ENCODE measurements around the gene ELFN2.
A peak's percentile ranks its signal among the peaks of the same experiment; 100 is the strongest.

ELFN2 gene

DNA sequence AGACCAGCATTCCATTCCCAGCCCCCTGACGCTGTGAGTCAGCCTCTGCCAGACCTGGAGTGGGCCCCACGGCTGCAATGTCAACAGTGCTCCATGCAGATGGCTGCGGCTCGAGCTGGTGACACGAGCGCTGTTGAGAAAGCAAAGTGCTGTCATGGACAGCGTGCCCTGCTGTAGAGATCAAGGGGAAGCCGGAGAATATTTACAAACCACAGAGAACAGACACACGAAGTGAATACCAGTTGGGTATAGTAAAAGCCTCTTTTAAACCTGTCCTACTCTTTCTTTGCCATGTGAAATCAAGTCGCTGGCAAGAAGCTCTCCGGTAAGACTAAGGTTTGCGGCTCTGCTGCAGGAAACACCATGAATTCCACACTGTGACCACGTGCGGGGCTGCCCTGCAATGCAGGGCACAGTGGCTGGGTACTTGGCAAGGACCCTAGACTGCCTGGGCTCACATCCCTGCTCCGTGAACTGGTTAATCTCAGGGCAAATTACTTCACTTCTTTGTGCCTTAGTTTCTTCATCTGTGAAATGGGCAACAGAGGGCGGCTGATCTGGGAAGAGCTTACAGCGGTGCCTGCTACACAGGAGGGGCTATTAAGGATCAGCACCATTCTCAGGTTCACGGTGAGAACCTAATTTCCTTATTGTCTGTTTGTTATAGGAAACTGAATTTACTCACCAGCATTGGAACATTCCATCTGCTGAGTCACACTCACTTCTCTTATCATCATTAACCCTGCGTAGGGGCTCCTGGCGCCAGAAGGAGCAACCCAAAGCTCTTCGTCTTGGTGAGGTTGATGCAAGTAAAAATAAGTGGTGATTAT, 27.8 kb upstream of the ELFN2 start:
- no peak for DNase-seq

DNA sequence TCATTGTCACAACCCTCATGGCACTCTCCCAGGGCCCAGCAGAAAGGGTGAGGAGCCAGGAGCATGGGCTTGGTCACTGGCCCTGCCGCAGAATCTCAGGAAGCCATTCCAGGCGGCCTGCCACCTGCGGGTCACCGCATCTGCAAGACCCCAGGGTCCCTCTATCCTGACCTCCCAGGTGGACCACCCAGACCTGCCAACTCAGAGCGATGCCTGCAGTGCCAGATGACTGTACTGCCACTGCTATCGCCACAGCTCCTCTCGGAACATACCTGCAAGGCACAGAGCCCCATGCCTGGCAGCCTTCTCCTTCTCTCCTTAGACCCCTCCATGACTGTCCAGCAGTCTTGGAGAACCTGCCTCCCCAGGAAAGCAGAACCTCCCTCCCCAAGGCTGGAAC, 26.4 kb upstream of the ELFN2 start:
- no peak for DNase-seq

DNA sequence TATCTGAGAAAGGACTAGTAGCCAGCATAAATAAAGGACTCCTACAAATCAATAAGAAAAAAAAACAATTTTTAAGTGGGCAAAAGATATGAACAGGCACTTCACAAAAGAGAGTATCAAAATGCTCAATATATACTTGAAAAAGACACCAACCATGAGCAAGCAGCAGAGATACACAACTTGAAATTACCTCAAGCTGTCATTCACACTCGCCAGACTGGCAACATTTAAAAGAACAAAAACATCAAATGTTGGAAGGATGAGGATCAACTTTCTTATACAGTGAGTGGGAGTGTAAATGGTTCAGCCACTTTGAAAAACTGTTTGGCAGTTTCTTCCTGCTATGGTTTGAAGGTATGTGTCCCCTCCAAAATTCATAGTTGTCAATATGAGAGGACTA, 23.9 kb upstream of the ELFN2 start:
- no peak for DNase-seq

DNA sequence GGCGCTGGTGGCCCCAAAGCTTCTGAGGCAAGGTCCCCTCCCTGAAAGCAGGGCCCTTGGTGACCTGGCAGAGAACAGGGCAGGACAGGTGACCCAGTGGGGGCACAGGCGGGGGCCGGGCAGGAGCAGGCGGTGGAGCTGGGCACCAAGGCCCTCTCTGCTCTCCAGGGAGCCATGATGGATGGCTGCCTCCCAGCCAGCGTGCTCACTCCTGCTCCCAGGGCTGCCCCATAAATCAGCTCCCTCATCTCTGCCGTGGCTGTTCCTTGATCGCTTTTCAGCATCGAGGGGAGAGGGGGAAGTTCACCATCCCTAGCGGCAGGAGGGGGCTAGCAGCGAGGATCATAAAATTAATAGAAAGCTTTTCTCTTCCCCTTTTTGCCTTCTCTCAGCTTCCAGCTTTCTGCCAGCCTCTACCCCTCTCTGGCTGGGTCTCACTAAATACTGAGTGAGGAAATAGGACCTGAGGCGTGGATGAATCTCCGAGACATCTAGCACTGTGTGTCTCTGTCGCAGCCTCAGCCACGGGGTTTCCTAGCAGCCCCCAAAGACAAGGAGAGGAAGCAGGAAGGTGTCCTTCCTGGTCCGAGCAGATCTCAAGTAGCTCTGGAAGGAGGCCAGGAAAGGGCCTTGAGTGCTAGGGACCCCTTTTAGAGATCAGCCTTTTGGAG, 22.2 kb upstream of the ELFN2 start:
- peak; percentile 26 for DNase-seq

DNA sequence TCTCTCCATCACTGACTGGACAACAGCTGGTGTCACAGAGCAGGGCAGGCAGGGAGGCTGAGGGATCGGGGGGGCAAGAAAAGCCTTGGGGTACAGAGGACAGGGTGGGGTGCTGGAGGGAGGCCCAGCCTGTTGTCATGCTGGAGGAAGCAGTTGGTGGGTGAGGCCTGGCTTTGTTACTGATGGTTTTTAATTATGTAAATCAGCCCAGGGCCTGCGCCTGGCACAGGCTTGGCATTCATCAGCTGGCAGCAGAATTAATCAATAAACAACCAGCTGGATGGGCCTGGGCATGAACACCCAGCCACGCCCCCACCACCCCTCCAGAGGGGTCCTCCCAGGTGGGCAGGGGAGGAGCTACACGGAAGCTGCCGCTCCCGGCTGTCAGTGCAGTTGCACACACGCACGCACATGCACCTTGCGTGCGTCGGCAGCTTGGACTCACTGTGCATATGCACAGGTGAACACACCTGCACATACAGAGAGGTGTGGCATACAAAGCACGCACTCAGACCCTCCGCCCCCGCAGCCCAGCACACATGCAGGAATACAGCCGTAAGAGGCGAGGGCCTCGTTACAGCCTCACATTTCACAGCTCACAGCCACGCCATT, 21.3 kb upstream of the ELFN2 start:
- DNase-seq: peak; percentile 74

DNA sequence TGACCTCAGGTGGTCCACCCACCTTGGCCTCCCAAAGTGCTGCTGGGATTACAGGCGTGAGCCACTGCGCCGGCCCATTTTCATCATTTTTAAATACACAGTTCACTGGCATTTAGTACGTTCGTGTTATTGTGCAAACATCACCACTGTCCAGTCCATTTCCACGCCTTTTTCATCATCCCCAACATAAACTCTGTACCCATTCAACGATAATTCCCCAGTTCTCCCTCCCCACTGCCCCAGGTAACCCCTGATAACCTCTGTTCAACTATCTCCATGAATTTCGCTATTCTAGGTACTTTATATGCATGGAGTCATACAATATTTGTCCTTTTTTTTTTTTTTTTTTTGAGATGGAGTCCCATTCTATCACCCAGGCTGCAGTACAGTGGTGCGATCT, 18.2 kb upstream of the ELFN2 start:
- DNase-seq: no peak

DNA sequence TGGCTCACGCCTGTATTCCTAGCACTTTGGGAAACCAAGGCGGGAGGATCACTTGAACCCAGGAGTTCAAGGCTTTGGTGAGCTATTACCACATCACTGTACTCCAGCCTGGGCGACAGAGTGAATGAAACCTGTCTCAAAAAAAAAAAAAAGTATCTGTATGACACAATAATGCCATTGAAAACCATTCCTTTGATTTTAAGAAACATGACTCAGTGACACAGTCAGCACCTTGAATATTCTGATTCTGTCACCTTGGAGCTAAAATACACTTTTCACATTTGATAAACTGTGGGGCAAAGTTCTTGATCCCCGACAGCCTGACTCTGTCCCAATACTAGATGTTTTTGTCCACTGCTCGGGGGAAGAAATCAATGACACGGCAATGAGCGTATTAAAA, 16.7 kb upstream of the ELFN2 start:
- no peak for DNase-seq

DNA sequence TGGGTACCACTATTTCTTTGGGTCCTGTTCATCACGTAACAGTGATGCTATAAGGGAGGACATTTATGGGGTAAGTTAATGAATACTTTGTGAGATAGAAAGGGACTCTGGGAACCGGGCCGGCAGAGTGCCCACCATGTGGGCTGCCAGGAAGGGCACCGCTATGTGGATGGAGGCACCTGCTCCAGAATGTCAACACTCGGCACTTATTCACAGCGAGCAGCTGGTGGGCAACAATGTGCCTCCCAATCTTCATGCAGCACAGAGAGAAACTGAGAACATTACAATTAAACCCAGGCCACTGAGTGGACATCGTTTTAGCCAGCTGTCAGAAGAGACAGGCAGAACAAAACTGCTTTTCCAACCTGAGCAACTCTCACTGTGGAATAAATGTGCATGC, 15.8 kb upstream of the ELFN2 start:
- no peak for DNase-seq

DNA sequence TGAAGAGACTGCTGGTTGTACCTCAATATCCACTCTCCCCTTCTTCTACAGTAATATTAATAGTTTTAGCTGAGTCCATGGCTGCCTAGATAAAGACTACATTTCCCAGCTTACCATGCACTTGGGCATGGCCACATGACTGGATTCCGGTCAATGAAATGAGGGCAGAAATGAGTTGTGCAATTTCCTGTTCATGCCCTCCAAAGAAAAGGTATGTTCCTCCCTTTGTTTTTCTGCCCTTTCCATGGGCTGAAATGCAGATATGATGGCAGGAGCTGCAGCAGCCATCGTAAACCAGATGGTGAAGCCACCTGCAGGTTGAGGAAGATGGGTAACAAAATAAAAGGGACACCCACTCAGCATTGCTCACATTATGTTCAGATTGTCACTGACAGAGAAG, 15.3 kb upstream of the ELFN2 start:
- no peak for DNase-seq

DNA sequence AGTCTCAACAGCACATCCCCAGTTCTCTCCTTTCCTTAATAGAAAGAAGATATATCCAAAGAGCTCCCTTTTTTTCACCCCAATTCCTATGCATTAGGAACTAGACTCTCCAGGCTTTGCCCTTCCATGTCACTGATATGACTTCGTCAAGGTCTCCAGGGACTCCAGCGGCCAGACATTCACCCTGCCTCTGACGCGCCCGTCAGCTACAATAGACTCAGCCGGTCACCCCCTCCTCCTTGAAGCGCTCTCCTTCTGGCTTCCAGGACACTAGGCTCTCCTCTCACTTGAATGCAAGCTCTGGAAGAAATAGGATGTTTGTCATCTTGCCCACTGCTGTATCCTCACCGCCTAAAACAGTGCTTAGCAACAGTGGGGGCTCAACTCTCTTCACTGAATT, 14.9 kb upstream of the ELFN2 start:
- DNase-seq: peak; percentile 16

DNA sequence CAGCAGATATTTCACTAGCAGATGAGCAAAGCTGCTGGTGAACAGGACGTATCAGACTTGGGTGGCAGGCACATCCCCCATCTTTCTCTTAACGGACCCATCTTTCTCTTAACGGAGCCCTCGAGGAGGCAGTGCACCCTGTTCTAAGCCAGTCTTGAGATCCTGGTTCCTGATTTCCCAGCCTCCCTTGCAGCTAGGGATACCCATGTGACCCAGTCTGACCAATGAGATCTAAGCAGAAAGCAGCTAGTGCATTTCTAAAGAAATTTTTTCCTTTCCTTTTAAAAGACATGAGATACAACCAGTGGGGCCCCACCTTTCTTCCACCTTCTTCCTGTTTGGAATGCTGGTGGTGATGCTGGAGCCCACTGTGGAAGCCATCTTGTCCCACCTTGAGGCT, 13.6 kb upstream of the ELFN2 start:
- no peak for DNase-seq

DNA sequence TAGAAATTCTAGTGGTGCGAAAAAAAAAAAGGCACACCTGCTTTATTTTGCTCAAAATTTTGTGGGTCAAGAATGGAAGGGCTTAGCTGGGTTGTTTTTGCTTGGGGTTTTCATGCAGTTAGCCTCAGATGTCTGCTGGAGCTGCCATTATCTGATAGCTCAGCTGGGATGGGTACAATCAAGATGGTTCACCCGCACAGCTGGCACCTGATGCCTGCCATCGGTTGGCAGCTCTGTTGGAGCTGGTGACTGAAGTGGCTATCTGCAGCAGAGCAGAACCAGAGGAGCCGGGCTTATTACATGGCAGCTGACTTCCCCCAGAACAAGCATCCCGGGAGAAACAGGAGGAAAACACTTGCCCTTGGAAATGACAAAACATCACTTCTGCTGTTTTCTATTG, 12.1 kb upstream of the ELFN2 start:
- DNase-seq: no peak

DNA sequence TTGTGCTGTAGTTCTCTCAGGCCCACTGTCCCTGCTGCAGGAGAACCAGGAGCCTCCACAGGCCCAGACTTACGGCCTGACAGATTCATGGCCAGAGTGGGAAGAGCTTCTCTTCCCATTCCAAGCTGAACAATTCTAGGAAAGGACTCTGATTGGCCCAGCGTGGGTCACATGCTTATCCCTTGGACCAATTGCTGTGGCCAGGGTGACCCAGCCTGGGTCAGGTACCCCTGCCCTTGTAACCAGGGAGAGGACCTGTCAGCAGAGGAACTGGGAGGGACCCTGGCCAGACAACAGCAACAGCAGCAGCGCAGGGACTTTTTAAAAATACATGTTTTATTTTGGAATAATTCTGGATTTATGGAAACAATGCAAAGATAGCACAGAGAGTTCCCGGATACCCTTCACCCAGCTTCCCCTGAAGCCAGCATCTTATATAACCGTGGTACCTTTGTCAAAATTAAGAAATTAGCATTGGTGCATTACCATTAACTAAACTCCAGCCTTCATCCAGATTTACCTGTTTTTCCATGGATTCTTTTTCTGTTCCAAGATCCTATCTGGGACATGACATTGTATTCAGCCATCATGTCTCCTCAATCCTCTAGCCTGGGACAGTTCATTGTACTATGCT, 8.8 kb upstream of the ELFN2 start:
- no peak for DNase-seq

DNA sequence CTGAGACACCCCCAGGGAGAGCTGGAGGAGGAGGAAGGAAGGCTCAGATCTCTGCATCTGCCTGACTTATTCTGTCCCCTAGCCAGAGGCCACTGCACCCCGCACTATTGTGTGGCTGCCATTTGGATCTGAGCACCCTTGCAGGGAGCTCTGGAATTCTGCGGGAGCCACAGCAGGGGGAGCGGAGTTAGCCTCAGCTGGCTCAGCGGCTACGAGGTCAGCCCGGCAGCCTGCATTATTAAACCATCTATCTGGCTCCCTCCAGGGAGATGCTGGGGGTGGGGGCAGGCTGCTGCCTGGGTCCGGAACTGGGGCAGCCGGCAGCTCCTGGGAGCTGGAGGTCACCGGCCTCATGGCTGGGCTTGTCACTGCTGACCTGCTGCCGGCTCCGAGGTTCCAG, 6.5 kb upstream of the ELFN2 start:
- peak; percentile 18 for DNase-seq

DNA sequence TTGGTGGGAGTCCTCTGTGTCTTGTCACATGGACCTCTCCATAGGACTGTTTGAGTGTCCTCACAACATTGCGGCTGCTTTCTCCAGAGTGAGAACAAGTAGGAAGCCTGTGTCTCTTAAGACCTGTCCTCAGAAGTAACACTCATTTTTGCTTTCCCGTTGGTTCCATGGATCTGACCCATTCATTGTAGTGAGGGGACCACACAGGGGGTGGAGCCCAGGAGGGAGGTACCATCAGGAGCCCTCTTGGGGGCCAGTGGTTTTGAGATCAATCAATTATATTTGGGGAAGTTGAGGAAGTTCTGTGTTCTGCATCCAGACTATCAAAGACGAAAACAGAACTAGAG, 5.4 kb upstream of the ELFN2 start:
- no peak for DNase-seq

DNA sequence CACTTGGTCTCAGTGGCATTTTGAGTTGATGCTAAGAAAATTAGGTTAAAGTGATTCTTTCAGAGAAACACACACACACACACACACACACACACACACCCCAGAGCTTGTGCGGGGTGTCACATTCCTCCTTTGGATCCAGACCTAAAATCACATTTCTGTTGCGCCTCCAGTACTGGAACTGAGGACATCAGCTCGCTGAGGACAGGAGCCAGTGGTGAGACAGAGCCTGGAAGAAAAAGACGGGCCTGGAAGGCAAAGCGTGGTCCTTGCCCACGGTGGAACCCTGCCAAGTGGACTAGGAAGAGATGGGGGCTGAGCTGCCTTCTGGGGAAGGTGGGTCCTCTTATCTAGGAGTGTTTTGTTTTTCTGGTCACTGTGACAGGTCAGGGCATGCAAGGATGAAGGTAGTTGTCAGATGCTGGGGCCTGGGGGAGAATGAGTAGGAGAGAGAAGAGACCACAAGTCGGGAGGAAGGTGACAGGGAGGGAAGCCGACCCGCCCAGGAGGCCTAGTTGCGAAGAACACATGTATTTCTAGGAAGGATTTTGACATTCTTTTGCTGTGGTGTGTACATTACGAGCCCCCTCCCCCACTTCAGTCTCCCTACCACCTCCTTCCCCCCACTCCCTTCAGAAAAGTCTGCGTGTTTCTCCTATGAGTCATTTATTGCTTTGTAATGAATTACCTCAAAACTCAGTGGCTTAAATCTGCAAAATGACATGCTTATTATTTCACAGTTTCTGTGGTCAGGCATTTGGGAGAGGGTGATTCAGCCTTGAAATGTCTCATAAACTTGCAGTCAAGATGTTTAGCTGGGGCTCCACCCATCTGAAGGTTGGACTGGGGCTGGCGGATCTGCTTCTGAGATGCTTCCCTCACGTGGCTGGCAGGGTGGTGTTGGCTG, 4.8 kb upstream of the ELFN2 start:
- DNase-seq: no peak

DNA sequence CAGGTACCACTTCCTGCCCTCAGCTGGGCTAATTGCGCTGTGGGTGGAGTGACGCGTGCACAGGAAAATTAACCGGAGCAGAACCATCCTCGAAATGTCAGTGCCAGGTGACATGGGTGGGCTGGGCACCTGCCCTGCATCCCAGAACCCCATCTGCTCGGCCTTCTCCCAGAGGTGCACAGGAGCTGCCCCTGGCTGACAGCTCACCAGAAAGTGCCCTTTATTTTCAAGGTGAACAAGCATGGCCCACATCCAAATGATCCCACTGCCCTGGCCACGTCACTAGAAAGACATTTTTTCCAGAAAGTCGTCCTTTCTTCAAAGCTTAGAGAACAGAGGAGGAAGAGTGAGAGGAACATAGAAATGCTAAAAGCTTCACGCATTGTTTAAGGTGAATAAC, 4.1 kb upstream of the ELFN2 start:
- no peak for DNase-seq

DNA sequence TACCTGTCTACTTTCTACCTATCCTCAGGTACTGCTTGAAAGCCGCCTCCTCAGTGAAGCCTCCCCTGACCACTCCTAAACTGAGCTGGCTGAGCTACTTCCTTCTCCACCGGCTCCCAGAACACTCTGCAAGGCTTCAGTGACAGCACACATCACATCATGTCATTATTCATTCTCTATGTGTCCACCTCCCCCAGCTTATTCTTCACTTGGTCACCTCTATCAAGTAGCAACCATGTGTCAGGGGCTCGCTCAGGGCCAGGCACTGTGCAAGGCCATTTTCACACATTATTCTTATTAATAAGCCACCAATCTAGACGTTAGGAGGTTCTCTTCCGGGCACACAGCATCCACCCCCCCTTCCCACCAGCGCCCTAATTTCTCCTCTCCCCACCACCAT, 3.7 kb upstream of the ELFN2 start:
- DNase-seq: no peak

DNA sequence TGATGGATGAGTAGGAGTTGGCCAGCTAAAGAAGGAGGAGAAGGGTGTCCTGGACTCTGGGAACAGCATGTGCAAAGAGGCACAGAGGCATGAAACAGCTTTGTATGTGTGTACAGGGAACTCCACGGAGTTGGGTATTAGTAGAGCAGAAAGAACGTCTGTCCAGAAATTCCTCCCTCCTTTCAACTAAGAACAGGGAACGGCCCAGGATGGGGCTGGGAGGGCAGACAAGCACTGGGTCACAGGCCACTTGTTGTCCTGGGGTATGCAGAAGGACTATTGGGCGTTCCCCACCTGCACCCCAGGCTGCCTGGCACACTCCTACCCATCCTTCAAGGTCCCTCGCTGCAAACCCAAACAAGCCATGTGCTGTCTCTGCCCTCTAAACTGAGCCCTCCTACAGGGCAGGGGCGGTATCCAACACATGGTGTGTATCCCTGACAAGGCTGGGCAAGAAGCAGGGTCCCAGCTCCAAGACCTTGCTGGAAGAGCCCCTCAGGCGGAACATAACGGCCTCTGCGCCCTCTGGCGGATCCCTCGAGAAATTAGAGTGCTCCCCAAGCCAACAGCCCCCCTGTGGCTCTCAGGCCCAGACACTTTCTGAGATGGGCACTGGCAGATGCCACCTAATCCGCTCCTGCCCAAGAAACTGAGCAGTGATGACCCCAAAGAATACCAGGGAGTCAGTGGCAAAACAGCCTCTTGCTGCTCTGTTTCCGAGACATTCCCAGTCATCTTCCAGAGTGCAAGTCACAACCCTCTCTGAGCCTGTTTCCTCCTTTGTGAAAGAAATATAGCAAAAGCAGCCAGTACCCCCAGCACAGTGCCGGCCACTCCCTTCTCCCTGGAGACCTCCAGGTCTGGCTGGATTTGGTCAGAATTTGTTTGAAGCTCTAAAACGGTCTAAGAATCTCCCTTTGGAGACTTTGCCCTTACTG, 1.6 kb upstream of the ELFN2 start:
- DNase-seq: peak; percentile 77

DNA sequence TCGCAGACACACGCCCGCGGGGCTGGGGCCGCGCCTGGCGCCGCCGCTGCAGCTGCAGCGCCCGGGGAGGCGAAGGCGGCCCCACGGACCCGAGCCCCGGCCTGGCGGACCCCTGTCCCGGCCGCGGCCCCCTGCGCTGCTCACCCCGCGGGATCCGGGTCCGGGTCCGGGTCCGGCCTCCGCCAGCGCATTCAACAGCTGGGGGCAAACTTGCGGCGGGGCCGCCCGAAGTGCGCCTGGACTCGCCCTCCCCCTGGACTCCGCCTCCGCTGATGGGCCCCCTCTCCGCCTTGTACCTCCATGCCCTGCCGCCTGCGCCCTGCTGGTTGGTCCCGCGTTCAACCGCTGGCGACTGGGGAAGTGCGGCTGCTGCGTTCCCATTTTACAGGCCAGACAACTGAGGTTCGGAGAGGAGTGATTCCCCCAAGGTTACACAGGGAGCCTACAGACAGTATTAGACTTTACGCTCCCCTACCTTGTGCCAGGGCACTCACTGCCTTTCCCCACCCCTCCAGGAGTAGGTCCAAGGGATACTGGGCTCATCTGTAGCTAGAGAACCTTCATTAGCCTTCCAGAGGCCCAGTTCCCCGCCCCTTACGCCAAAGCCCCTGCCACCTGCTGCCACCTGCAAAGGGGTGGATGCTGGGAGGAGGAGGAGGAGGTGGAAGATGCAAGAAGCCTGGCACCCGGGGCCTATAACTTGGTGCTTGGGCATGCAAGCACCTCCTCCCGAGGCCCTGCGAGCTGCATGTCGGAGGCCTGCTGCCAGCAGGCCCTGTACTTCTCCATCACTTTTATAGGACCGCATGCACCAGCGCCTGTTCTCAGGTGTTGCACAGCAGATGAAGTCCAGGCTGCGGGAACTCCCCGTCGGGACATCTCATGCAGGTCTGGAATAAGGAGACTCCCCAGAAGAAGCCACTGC, 694 bp upstream of the ELFN2 start:
- no peak for DNase-seq

Data from NCI-H69 (cell line).